Measurements from ENCODE around the gene FAM171A1. TPM values are rescaled to one million over a fixed set of nuclear protein-coding genes. Genes with fewer than 3 reads are reported as not detected.

FAM171A1 gene
- total RNA-seq, 2 donors from 2014 or later = 22.1 to 29.1 TPM

DNA sequence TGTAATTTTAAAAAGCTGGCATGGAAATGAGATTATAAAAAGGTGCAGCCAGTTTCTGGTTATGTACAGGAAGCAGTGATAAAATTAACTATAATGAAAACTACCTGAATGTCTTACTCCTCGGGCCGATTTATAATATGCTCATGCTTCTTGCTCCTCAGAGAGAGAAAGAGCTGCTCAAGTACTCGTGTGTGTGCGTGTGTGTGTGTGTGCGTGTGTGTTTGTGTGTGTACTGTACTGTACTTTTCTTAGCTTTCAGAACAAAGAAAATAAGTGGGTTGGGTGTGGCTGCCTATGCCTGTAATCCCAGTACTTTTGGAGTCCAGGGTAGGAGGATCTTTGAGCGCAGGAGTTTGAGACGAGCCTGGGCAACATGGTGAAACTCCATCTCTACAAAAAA is 106.0 kb downstream of the FAM171A1 start:
- no peaks in the 10 kb centered on the region for H3K36me3 ChIP-seq (replicated peaks in 1 of 2; ENCODE audit: insufficient read depth in 1 of 2, low read depth in 2 of 2)
- peaks cover 12% of the 10 kb centered on the region for H3K4me1 ChIP-seq
- DNase-seq (no peak), ATAC-seq (no peak)
- TF ChIP-seq POLR2A (IDR thresholded peaks at IDR 0.05) = no peak
- TF ChIP-seq, protein P1, sequence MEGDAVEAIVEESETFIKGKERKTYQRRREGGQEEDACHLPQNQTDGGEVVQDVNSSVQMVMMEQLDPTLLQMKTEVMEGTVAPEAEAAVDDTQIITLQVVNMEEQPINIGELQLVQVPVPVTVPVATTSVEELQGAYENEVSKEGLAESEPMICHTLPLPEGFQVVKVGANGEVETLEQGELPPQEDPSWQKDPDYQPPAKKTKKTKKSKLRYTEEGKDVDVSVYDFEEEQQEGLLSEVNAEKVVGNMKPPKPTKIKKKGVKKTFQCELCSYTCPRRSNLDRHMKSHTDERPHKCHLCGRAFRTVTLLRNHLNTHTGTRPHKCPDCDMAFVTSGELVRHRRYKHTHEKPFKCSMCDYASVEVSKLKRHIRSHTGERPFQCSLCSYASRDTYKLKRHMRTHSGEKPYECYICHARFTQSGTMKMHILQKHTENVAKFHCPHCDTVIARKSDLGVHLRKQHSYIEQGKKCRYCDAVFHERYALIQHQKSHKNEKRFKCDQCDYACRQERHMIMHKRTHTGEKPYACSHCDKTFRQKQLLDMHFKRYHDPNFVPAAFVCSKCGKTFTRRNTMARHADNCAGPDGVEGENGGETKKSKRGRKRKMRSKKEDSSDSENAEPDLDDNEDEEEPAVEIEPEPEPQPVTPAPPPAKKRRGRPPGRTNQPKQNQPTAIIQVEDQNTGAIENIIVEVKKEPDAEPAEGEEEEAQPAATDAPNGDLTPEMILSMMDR (IDR thresholded peaks at IDR 0.05) = no peak
- H3K9me3 ChIP-seq = no peaks in the 10 kb centered on the region
- no peak overlapping the region for H3K4me3 ChIP-seq
- WGBS, 2 donors = 70 to 73% methylated on average over 7 of the region's 7 CpGs
- intact Hi-C loops (cut with DNase I) = loop anchor here (10.0 kb wide), 1 partner anchor 110 kb away; the partner anchor contains the start of gene FAM171A1
- H3K27me3 ChIP-seq = no peaks in the 10 kb centered on the region
- no peak overlapping the region for H3K27ac ChIP-seq

DNA sequence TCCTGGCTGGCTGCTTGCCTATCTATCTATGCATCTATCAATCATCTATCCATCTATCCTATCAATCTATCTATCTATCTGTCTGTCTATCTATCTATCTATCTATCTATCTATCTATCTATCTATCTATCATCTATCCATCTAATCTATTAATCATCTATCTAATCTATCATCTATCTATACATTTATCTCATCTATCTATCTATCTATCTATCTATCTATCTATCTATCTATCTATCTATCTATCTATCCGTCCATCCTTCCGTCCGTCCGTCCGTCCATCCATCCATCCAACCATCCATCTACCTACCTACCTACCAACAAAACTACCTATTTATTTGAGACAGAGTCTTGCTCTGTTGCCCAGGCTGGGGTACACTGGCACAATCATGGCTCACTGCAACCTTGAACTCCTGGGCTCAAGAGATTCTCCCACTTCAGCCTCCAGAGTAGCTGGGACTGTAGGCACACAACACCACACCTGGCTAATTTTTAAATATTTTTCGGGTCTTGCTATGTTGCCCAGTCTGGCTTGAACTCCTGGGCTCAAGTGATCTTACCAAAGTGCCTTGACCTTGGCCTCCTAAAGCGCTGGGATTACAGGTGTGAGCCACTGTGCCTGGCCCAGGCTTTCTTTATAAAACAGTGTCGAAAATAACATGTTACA is 107.3 kb downstream of the FAM171A1 start:
- Histone ChIP-seq H3K27me3 (no peaks in the 10 kb centered on the region), H3K9me3 (no peaks in the 10 kb centered on the region), H3K36me3 (replicated peaks in 1 of 2; ENCODE audit: insufficient read depth in 1 of 2, low read depth in 2 of 2) (no peaks in the 10 kb centered on the region), H3K27ac (no peak overlapping the region), H3K4me1 (peaks cover 12% of the 10 kb centered on the region), H3K4me3 (no peak overlapping the region)
- 95 to 96% methylated on average over 8 of the region's 8 CpGs for WGBS, 2 donors
- ATAC-seq (no peak), DNase-seq (no peak)
- intact Hi-C loops (cut with DNase I) = loop anchor here (10.0 kb wide), 1 partner anchor 111 kb away; the partner anchor contains the start of gene FAM171A1
- no peak for TF ChIP-seq POLR2A (IDR thresholded peaks at IDR 0.05)
- TF ChIP-seq, protein P1 (IDR thresholded peaks at IDR 0.05) = no peak

DNA sequence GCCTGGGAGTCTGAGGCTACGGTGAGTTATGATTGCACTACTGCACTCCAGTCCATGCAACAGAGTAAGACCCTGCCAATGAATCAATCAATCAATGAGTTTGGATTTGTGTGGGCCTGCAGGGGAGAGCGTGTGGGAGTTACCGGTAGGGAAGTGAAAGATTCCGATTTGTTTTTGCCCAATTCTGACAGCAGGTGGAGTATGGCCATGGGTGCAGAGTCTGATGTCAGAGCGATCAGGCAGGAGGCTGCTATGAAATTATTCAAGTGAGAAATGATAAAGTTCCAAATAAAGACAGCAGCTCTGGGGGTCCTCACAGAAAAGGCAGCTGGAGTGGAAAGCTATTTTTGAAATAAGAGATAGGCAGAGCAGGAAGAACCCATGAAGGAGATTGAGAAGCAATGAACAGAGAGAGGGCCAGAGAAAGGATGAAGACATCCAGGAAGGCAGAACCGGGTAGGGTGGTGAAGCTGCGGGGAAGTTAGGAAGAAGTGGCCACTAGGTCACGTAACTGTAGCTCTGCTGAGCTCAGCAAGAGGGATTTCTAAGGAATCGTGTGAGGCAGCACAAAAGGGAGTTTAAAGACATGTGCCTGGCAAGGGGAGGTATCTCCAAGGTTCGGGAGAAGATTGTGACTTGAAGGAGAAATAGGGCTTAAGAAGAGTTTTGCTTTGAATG is 108.9 kb downstream of the FAM171A1 start:
- Histone ChIP-seq H3K27ac (peak overlapping the region in 2 of 4 donors; percentile 1 to 7), H3K4me1 (peaks cover 12% of the 10 kb centered on the region), H3K27me3 (no peaks in the 10 kb centered on the region), H3K9me3 (no peaks in the 10 kb centered on the region), H3K4me3 (no peak overlapping the region), H3K36me3 (replicated peaks in 1 of 2; ENCODE audit: insufficient read depth in 1 of 2, low read depth in 2 of 2) (no peaks in the 10 kb centered on the region)
- DNase-seq = peak; percentile 22 to 31 (median 28)
- no peak for TF ChIP-seq POLR2A (IDR thresholded peaks at IDR 0.05)
- TF ChIP-seq, protein P1 (IDR thresholded peaks at IDR 0.05) = peak in 6 of 7 experiments; percentile 9 to 60 (median 49)
- intact Hi-C loops (cut with DNase I) = loop anchor here (10.0 kb wide), 1 partner anchor 113 kb away; the partner anchor contains the start of gene FAM171A1
- 37 to 38% methylated on average over 10 of the region's 10 CpGs for WGBS, 2 donors
- peak; percentile 67 for ATAC-seq

DNA sequence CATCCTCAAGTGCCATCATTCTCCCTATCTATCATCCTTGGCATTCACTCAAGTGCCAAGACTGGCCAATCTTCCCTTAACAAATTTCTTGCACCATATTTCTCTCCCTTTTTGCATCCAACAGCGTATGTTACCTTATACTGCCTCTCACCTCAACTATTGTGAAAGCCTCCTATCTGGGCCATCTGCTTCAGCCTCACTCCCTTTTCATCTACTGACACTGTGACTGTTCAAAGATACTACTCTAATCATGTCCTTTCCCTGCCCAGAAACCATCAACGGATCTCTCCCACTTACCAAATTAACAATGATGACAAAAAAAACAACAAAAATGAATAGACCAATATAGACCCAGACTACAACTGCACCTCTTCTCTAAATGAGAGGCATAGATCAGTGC is 112.0 kb downstream of the FAM171A1 start:
- WGBS, 2 donors = 92 to 94% methylated on average over 2 of the region's 2 CpGs
- Histone ChIP-seq H3K36me3 (replicated peaks in 1 of 2; ENCODE audit: insufficient read depth in 1 of 2, low read depth in 2 of 2) (no peaks in the 10 kb centered on the region), H3K4me1 (peaks cover 13% of the 10 kb centered on the region), H3K27me3 (no peaks in the 10 kb centered on the region), H3K27ac (no peak overlapping the region), H3K4me3 (no peak overlapping the region), H3K9me3 (no peaks in the 10 kb centered on the region)
- DNase-seq = no peak
- intact Hi-C loops (cut with DNase I) = no loop called here
- TF ChIP-seq, protein P1 (IDR thresholded peaks at IDR 0.05) = no peak
- ATAC-seq = no peak

All from body of pancreas (tissue), 4 donors.